Breast epithelium (tissue), 3 donors: ENCODE measurements around the gene TRAF4.

ENCODE experiments used
- CTCF ChIP-seq, 3 donors: fragments of 450-650 bp; IDR thresholded peaks; one replicate each; pipeline ENCODE4 v1.5.1; 2016 to 2017; ENCODE audit warnings: antibody characterized with exemption in 3 of 3, mild to moderate bottlenecking in 3 of 3, moderate library complexity in 3 of 3
- POLR2A ChIP-seq: fragments of 450-650 bp; IDR thresholded peaks from one replicate; pipeline ENCODE4 v1.6.1; 2016; ENCODE audit warnings: antibody characterized with exemption, mild to moderate bottlenecking, moderate library complexity
- POLR2AphosphoS5 ChIP-seq, 3 donors: sonication (generic); formaldehyde crosslinking; IDR thresholded peaks; one replicate each; pipeline ENCODE4 v1.6.1; 2017; ENCODE audit warnings: antibody characterized with exemption in 3 of 3

- TF ChIP-seq CTCF (IDR thresholded peaks at IDR 0.05) = no peak
- TF ChIP-seq POLR2AphosphoS5 (IDR thresholded peaks at IDR 0.05) = no peak
- TF ChIP-seq POLR2A = no peak
Observed at GRCh38 chr17:28783161-28783560, 39.4 kb downstream of the TRAF4 start.
